Liver (tissue), 3 donors: ENCODE results near the gene INIP.

ENCODE experiments used
- EGR1 ChIP-seq, 2 donors: IDR thresholded peaks; 2 replicates each; pipeline ENCODE4 v1.6.1; 2016 to 2018; ENCODE audit warnings: antibody characterized with exemption in 2 of 2, low read depth in 2 of 2
- HNF4A ChIP-seq, 2 donors: conservative IDR thresholded peaks; 2 replicates each; pipeline ENCODE4 v1.6.1; 2016; ENCODE audit warnings: antibody characterized with exemption in 2 of 2, mild to moderate bottlenecking in 2 of 2
- RAD21 ChIP-seq, 2 donors: IDR thresholded peaks; 2 replicates each; pipeline ENCODE4 v1.6.1; 2016; ENCODE audit warnings: antibody characterized with exemption in 2 of 2, mild to moderate bottlenecking in 2 of 2
- RXRA ChIP-seq, 2 donors: IDR thresholded peaks; 2 replicates each; pipeline ENCODE4 v1.6.1; 2017 to 2018; ENCODE audit warnings: antibody characterized with exemption in 2 of 2, mild to moderate bottlenecking in 1 of 2
- SP1 ChIP-seq: IDR thresholded peaks from 2 replicates; pipeline ENCODE4 v1.6.1; 2018; ENCODE audit warnings: antibody characterized with exemption, mild to moderate bottlenecking
- TF ChIP-seq, protein P1 (sequence below): fragments of 150-350 bp; IDR thresholded peaks from 2 replicates; pipeline ENCODE4 v1.5.1; 2017; ENCODE audit warnings: improper control_type of control experiment, low read depth, low read length; ENCODE audit not compliant: missing input control
- donor health status: healthy.
- donor health status: healthy.

DNA sequence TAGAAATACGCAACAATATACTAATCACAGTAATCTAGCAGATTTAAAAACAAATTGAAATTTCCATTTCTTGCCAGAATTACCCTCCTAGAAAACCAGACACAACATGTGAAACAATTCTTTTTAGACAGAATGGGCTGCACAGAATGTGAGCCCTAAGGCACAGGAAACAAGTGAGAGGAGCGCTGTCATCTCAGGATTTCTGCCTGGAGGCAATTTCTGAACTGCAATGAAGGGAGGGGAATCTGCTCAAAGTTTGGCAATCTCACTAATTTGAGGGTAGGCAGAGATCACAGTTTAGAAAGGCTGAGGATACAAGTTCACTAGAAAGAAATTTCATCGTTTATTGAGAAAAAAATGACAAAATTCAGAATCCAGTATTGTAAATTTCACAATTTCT lies 70.3 kb downstream of the INIP start:
- TF ChIP-seq, protein P1, sequence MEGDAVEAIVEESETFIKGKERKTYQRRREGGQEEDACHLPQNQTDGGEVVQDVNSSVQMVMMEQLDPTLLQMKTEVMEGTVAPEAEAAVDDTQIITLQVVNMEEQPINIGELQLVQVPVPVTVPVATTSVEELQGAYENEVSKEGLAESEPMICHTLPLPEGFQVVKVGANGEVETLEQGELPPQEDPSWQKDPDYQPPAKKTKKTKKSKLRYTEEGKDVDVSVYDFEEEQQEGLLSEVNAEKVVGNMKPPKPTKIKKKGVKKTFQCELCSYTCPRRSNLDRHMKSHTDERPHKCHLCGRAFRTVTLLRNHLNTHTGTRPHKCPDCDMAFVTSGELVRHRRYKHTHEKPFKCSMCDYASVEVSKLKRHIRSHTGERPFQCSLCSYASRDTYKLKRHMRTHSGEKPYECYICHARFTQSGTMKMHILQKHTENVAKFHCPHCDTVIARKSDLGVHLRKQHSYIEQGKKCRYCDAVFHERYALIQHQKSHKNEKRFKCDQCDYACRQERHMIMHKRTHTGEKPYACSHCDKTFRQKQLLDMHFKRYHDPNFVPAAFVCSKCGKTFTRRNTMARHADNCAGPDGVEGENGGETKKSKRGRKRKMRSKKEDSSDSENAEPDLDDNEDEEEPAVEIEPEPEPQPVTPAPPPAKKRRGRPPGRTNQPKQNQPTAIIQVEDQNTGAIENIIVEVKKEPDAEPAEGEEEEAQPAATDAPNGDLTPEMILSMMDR: no peak
- no peak for TF ChIP-seq RAD21 (IDR thresholded peaks at IDR 0.05)
- TF ChIP-seq SP1: no peak
- TF ChIP-seq RXRA (IDR thresholded peaks at IDR 0.05): no peak
- TF ChIP-seq EGR1 (IDR thresholded peaks at IDR 0.05; ENCODE audit: low read depth in 2 of 2): no peak
- TF ChIP-seq HNF4A (conservative IDR thresholded peaks at IDR 0.05): no peak
